NT2/D1 (cell line): ENCODE measurements around the gene ANTKMT.
A peak's percentile ranks its signal among the peaks of the same experiment; 100 is the strongest.

Source experiments
- DNase-seq: peaks from one replicate; pipeline ENCODE4 v3.0.0-alpha.2; 2011; ENCODE audit warnings: low read depth, low spot score
- H3K27me3 ChIP-seq: 2 replicates; pipeline ENCODE4 v1.6.0; 2011; ENCODE audit warnings: mild to moderate bottlenecking; ENCODE audit not compliant: insufficient read length, insufficient read depth
- H3K36me3 ChIP-seq: 2 replicates; pipeline ENCODE4 v1.6.1; 2011; ENCODE audit warnings: mild to moderate bottlenecking, low read length, mixed read lengths; ENCODE audit not compliant: insufficient read depth, insufficient read length
- H3K4me1 ChIP-seq: 2 replicates; pipeline ENCODE4 v1.5.1; 2011; ENCODE audit not compliant: insufficient read depth, insufficient read length
- H3K4me3 ChIP-seq: 2 replicates; pipeline ENCODE4 v1.5.1; 2011; ENCODE audit warnings: low read depth; ENCODE audit not compliant: insufficient read length
- H3K9ac ChIP-seq: 2 replicates; pipeline ENCODE4 v1.6.0; 2011; ENCODE audit warnings: low read depth; ENCODE audit not compliant: insufficient read length
- H3K9me3 ChIP-seq: 2 replicates; pipeline ENCODE4 v1.5.1; 2011; ENCODE audit warnings: mild to moderate bottlenecking, low read length; ENCODE audit not compliant: insufficient read depth
- SUZ12 ChIP-seq: IDR thresholded peaks from 2 replicates; pipeline ENCODE4 v1.6.1; 2011; ENCODE audit not compliant: insufficient read length, insufficient read depth; ENCODE audit errors: extremely low read depth
- YY1 ChIP-seq: IDR thresholded peaks from 2 replicates; pipeline ENCODE4 v1.6.1; 2011; ENCODE audit not compliant: insufficient read length, insufficient read depth
- ZNF274 ChIP-seq: IDR thresholded peaks from 2 replicates; pipeline ENCODE4 v1.6.1; 2011; ENCODE audit warnings: mild to moderate bottlenecking, low read depth, low read length

ANTKMT gene

DNA sequence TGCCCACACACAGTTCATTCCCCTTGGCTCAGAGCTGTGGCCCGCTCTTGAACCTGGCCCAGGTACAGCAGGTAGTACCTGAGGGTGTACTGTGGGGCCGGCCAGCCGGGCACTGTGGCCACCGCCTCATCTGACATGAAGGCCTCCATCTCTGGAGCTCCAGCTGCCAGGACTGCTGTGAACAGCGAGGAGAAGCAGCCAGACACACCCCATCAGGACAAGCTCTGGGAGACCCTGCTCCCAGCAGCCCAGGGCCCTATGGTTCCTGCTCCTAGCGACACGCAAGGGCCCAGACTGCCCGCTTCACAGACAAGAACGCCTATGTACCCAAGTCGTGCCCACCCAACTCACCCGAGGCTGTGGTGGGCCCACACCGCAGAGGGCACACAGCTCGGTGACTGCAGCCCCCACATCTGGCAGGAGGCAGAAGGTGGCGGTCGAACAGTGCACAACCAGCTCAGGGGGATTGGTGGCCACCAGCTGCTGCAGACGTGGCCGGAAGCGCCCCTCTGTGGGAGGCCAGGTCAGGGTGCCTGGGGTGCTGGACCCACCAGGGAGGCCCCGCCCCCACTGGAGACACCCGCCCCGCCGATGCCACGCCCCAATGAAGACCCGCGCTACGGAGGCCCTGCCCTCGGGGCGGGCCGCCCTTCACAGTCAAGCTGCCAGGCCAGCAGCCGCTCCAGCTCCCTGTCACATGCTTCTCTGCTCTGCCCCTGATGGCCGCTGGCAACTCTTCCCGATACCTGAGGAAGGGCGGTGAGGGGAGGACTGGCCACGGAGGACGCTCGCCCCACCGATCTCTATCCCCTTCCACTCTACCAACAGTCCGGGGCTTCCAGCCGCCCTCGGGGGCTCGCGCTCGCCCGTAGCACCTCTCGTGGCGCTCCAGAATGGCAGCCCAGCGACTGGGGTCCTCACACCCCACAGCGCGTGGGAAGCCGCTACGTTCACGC lies 41.8 kb upstream of the ANTKMT start:
- H3K27me3 ChIP-seq: peaks cover 11% of the 10 kb centered on the region
- peak overlapping the region; percentile 55 for H3K4me3 ChIP-seq
- H3K9me3 ChIP-seq: no peaks in the 10 kb centered on the region
- TF ChIP-seq SUZ12: no peak
- TF ChIP-seq ZNF274: no peak
- TF ChIP-seq YY1: no peak
- no peak for DNase-seq
- H3K36me3 ChIP-seq: peaks cover 34% of the 10 kb centered on the region
- H3K9ac ChIP-seq: peak overlapping the region; percentile 90
- peaks cover 40% of the 10 kb centered on the region for H3K4me1 ChIP-seq

DNA sequence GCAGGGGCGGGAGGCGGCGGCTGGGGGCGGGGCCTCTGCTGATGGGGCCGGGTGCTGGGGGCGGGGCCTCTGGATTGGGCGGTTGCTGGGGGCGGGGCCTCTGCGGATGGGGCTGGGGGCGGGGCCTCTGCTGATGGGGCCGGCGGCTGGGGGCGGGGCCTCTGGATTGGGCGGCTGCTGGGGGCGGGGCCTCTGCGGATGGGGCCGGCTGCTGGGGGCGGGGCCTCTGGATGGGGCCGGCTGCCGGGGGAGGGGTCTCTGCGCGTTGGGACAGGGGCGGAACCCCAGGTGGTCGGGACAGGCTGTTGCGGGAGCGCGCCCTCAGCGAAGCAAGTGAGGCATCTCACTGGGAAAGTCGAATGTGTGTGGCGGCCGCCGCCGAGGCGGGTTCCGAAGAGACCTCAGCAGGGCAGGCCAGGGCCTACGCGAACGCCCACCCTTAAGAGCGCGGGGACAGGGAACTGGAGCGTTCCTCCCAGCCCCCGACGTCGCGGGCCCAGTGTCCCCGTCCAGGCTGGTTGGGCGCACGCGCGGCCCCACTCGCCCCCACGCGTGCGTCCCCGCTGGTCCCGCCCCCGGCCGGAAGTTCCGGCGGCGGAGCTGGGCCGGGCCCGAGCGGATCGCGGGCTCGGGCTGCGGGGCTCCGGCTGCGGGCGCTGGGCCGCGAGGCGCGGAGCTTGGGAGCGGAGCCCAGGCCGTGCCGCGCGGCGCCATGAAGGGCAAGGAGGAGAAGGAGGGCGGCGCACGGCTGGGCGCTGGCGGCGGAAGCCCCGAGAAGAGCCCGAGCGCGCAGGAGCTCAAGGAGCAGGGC lies 40.9 kb upstream of the ANTKMT start, which contains the start of gene STUB1:
Gene STUB1 (plus strand): TSS at position 597 of the 811 bp plus-strand sequence. CDS start 116 bp downstream, at position 713.
- peak; percentile 78 for DNase-seq
- peak within 1 kb of the TSS; percentile 93 for H3K4me3 ChIP-seq
- H3K9ac ChIP-seq: peak within 1 kb of the TSS; percentile 98
- peaks cover 33% of the 10 kb centered on the region for H3K4me1 ChIP-seq
- peaks cover 33% of the 10 kb centered on the region for H3K36me3 ChIP-seq
- H3K27me3 ChIP-seq: peaks cover 11% of the 10 kb centered on the region
- TF ChIP-seq ZNF274 (no peak), YY1 (no peak), SUZ12 (no peak)
- H3K9me3 ChIP-seq: no peaks in the 10 kb centered on the region

- Histone ChIP-seq H3K9ac (peak overlapping the region; percentile 98), H3K4me3 (peak overlapping the region; percentile 93), H3K27me3 (peaks cover 11% of the 10 kb centered on the region), H3K36me3 (peaks cover 38% of the 10 kb centered on the region), H3K4me1 (peaks cover 27% of the 10 kb centered on the region), H3K9me3 (no peaks in the 10 kb centered on the region)
- no peak for DNase-seq
- no peak for TF ChIP-seq YY1
- TF ChIP-seq SUZ12: no peak
- no peak for TF ChIP-seq ZNF274
Observed at GRCh38 chr16:680625-680945, 40.4 kb upstream of the ANTKMT start.

GRCh38 chr16:680967-681745 lies 39.8 kb upstream of the ANTKMT start:
- Histone ChIP-seq H3K27me3 (peaks cover 6% of the 10 kb centered on the region), H3K9me3 (no peaks in the 10 kb centered on the region), H3K36me3 (peaks cover 44% of the 10 kb centered on the region), H3K4me1 (peaks cover 23% of the 10 kb centered on the region), H3K9ac (peak overlapping the region; percentile 98), H3K4me3 (peak overlapping the region; percentile 93)
- no peak for DNase-seq
- no peak for TF ChIP-seq YY1
- no peak for TF ChIP-seq ZNF274
- no peak for TF ChIP-seq SUZ12

DNA sequence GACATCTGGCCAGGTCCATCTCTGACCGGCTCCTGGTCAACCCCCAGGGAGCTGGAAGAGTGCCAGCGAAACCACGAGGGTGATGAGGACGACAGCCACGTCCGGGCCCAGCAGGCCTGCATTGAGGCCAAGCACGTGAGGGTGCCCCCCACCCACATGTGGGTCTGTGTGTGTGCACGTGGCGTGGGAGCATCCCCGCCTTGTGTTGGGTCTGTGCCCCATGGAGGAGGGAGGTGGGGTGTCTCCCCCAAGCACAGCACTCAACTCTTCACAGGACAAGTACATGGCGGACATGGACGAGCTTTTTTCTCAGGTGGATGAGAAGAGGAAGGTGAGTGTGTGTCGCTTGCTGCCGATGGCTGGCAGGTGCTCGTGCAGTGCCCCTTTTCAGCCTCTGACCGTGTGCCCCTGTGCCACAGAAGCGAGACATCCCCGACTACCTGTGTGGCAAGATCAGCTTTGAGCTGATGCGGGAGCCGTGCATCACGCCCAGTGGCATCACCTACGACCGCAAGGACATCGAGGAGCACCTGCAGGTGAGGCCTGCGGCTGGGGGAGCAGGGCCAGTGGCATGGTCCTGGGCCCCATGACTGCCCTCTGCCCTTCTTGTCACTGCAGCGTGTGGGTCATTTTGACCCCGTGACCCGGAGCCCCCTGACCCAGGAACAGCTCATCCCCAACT lies 39.1 kb upstream of the ANTKMT start:
- no peaks in the 10 kb centered on the region for H3K27me3 ChIP-seq
- TF ChIP-seq ZNF274: no peak
- TF ChIP-seq YY1: no peak
- TF ChIP-seq SUZ12: no peak
- H3K4me3 ChIP-seq: peak overlapping the region; percentile 93
- DNase-seq: no peak
- H3K4me1 ChIP-seq: peaks cover 27% of the 10 kb centered on the region
- H3K9ac ChIP-seq: peak overlapping the region; percentile 98
- H3K36me3 ChIP-seq: peaks cover 52% of the 10 kb centered on the region
- no peaks in the 10 kb centered on the region for H3K9me3 ChIP-seq

DNA sequence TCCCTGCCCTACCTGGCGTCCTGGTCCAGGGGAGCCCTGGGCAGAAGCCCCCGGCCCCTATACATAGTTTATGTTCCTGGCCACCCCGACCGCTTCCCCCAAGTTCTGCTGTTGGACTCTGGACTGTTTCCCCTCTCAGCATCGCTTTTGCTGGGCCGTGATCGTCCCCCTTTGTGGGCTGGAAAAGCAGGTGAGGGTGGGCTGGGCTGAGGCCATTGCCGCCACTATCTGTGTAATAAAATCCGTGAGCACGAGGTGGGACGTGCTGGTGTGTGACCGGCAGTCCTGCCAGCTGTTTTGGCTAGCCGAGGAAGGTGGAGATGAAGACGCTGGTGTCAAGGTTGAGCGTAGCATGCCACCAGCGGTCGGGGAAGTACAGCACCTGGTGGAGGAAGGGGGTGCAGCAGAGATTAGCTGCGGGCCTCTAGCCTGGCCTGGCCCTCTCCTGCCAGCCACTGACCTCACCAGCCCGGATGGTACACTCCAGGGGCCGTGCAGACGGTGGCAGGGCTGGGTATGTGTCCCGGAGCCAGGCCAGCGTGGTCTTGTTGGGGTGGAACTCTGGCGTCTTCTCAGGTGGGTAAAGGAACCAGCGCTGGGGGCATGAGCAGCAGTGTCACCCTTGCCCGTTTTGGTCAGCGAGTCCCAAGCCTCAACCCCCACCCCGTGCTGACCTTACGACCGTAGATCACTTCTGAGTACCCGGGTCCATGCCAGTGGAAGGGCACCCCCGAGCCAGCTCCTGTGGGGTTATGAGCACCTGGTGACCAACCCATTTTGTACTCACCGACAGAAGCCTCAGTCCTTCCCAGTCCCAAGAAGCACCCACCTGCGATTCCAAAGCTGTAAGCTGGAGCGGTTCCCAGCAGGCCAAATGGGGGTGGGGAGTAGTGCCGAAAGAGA lies 38.2 kb upstream of the ANTKMT start:
- H3K4me3 ChIP-seq: peak overlapping the region; percentile 95
- H3K9ac ChIP-seq: peak overlapping the region; percentile 98
- no peaks in the 10 kb centered on the region for H3K27me3 ChIP-seq
- DNase-seq: no peak
- TF ChIP-seq SUZ12: no peak
- no peak for TF ChIP-seq ZNF274
- no peak for TF ChIP-seq YY1
- H3K9me3 ChIP-seq: no peaks in the 10 kb centered on the region
- peaks cover 58% of the 10 kb centered on the region for H3K36me3 ChIP-seq
- peaks cover 25% of the 10 kb centered on the region for H3K4me1 ChIP-seq
